GM23338 (cell line): ENCODE results near the gene SCG5.
"Not testable (repeated sequence)": the region's sequence is repeated elsewhere in the genome, so short reads cannot be mapped to it uniquely, and the experiment has no call there.

Experiments used
- CREB1 ChIP-seq: fragments of 250-450 bp; sonication (Bioruptor Pico); IDR thresholded peaks from 2 replicates; pipeline ENCODE4 v1.5.0; 2020; ENCODE audit warnings: low read depth, mild to moderate bottlenecking, moderate library complexity
- EZH2 ChIP-seq: fragments of 200-600 bp; sonication (generic); IDR thresholded peaks from one replicate; pipeline ENCODE4 v1.8.0; 2017; ENCODE audit warnings: antibody characterized with exemption, mild to moderate bottlenecking, low read depth; ENCODE audit not compliant: unreplicated experiment
- EZH2phosphoT487 ChIP-seq: fragments of 200-600 bp; sonication (generic); IDR thresholded peaks from one replicate; pipeline ENCODE4 v1.8.1; 2018; ENCODE audit warnings: antibody characterized with exemption; ENCODE audit not compliant: unreplicated experiment
- JUNB ChIP-seq: IDR thresholded peaks from one replicate; pipeline ENCODE4 v1.6.1; 2016; ENCODE audit warnings: antibody characterized with exemption; ENCODE audit not compliant: unreplicated experiment
- NANOG ChIP-seq: IDR thresholded peaks from 2 replicates; pipeline ENCODE4 v1.6.1; 2016; ENCODE audit warnings: antibody characterized with exemption, borderline replicate concordance
- POLR2AphosphoS5 ChIP-seq: IDR thresholded peaks from 2 replicates; pipeline ENCODE4 v1.6.1; 2016; ENCODE audit warnings: antibody characterized with exemption, low read depth
- STAT1 ChIP-seq: IDR thresholded peaks from one replicate; pipeline ENCODE4 v1.6.1; 2016; ENCODE audit warnings: antibody characterized with exemption; ENCODE audit not compliant: unreplicated experiment
- TF ChIP-seq, protein P1 (sequence below), 2 experiments: fragments of 200-600 bp in 1 of 2; sonication (generic) in 1 of 2; conservative IDR thresholded peaks; 2 replicates each; pipeline versions ENCODE4 v1.5.1 to v1.6.1; 2016 to 2017; ENCODE audit warnings: antibody characterized with exemption in 2 of 2, low read depth in 2 of 2, mild to moderate bottlenecking in 2 of 2, moderate library complexity in 1 of 2
- TF ChIP-seq, protein P2 (sequence below): IDR thresholded peaks from one replicate; pipeline ENCODE4 v1.6.1; 2018; ENCODE audit warnings: antibody characterized with exemption; ENCODE audit not compliant: unreplicated experiment
- TF ChIP-seq, protein P3 (sequence below): IDR thresholded peaks from 2 replicates; pipeline ENCODE4 v1.6.1; 2016; ENCODE audit warnings: antibody characterized with exemption

DNA sequence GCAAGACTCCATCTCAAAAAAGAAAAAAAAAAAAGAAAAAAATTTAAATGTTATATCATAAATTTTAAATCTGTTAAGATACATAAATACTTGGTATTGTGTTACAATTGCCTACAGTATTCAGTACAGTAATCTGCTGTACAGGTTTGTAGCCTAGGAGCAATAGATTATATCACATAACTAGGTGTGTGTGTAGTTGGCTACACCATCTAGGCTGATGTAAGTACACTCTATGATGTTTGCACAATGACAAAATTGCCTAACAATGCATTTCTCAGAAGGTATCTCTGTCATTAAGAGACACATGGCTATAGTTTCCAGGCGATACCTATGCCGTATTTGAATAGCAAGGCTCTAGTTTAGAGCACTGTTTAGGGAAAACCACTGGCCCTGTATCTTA is 32.0 kb upstream of the SCG5 start:
- TF ChIP-seq, protein P1, sequence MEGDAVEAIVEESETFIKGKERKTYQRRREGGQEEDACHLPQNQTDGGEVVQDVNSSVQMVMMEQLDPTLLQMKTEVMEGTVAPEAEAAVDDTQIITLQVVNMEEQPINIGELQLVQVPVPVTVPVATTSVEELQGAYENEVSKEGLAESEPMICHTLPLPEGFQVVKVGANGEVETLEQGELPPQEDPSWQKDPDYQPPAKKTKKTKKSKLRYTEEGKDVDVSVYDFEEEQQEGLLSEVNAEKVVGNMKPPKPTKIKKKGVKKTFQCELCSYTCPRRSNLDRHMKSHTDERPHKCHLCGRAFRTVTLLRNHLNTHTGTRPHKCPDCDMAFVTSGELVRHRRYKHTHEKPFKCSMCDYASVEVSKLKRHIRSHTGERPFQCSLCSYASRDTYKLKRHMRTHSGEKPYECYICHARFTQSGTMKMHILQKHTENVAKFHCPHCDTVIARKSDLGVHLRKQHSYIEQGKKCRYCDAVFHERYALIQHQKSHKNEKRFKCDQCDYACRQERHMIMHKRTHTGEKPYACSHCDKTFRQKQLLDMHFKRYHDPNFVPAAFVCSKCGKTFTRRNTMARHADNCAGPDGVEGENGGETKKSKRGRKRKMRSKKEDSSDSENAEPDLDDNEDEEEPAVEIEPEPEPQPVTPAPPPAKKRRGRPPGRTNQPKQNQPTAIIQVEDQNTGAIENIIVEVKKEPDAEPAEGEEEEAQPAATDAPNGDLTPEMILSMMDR (conservative IDR thresholded peaks at IDR 0.05; ENCODE audit: low read depth in 2 of 2): not testable (repeated sequence)
- TF ChIP-seq EZH2; POLR2AphosphoS5; STAT1; JUNB; NANOG; EZH2phosphoT487; CREB1 (CRISPR knock-in tag): not testable (repeated sequence)
- TF ChIP-seq, protein P2, sequence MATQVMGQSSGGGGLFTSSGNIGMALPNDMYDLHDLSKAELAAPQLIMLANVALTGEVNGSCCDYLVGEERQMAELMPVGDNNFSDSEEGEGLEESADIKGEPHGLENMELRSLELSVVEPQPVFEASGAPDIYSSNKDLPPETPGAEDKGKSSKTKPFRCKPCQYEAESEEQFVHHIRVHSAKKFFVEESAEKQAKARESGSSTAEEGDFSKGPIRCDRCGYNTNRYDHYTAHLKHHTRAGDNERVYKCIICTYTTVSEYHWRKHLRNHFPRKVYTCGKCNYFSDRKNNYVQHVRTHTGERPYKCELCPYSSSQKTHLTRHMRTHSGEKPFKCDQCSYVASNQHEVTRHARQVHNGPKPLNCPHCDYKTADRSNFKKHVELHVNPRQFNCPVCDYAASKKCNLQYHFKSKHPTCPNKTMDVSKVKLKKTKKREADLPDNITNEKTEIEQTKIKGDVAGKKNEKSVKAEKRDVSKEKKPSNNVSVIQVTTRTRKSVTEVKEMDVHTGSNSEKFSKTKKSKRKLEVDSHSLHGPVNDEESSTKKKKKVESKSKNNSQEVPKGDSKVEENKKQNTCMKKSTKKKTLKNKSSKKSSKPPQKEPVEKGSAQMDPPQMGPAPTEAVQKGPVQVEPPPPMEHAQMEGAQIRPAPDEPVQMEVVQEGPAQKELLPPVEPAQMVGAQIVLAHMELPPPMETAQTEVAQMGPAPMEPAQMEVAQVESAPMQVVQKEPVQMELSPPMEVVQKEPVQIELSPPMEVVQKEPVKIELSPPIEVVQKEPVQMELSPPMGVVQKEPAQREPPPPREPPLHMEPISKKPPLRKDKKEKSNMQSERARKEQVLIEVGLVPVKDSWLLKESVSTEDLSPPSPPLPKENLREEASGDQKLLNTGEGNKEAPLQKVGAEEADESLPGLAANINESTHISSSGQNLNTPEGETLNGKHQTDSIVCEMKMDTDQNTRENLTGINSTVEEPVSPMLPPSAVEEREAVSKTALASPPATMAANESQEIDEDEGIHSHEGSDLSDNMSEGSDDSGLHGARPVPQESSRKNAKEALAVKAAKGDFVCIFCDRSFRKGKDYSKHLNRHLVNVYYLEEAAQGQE: not testable (repeated sequence)
- TF ChIP-seq, protein P3, sequence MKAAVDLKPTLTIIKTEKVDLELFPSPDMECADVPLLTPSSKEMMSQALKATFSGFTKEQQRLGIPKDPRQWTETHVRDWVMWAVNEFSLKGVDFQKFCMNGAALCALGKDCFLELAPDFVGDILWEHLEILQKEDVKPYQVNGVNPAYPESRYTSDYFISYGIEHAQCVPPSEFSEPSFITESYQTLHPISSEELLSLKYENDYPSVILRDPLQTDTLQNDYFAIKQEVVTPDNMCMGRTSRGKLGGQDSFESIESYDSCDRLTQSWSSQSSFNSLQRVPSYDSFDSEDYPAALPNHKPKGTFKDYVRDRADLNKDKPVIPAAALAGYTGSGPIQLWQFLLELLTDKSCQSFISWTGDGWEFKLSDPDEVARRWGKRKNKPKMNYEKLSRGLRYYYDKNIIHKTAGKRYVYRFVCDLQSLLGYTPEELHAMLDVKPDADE: not testable (repeated sequence)
